ENCODE measurements around the gene BPHL.
"Not testable (repeated sequence)": the region's sequence is repeated elsewhere in the genome, so short reads cannot be mapped to it uniquely, and the experiment has no call there.

Gene BPHL

DNA sequence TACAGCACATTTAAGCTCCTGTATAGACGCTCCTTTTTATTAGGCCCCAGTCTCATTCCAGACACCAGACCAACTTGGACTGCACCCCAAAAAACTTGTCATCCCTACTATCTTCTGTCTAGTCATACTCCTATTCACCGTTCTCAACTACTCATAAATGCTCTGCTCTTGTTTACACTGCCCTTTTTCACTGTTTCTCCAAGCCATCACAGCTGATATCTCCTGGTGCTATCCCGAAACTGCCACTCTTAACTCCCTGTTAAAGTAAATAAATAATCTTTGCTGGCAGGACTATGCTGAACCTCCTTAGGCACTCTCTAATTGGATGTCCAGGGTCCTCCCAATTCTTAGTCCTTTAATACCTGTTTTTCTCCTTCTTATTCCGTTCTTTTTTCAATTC lies 54.3 kb downstream of the BPHL start:
- H3K4me1 ChIP-seq (ENCODE audit: control insufficient read depth in 5 of 5, insufficient read depth in 5 of 5, low read length in 5 of 5); H3K27me3 ChIP-seq (ENCODE audit: control insufficient read depth in 5 of 5, insufficient read depth in 4 of 5, low read length in 5 of 5); H3K36me3 ChIP-seq (ENCODE audit: control insufficient read depth in 5 of 5, insufficient read depth in 5 of 5, low read length in 5 of 5); H3K4me3 ChIP-seq (ENCODE audit: low read depth in 1 of 5, low read length in 5 of 5); H3K9me3 ChIP-seq (ENCODE audit: control insufficient read depth in 5 of 5, low read length in 5 of 5); H3K27ac ChIP-seq (ENCODE audit: low read depth, low read length); H3K9ac ChIP-seq (ENCODE audit: low read length in 5 of 5): not testable (repeated sequence)

DNA sequence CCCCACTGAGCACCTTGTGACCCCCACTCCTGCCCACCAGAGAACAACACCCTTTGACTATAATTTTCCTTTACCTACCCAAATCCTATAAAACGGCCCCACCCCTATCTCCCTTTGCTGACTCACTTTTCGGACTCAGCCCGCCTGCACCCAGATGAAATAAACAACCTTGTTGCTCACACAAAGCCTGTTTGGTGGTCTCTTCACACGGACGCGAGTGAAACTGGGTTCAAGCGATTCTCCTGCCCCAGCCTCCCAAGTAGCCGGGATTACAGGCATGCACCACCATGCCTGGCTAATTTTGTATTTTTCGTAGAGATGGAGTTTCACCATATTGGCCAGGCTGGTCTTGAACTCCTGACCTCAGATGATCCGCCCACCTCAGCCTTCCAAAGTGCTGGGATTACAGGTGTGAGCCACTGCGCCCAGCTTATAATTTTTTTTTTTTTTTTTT lies 55.2 kb downstream of the BPHL start:
- H3K4me3 ChIP-seq (ENCODE audit: low read depth in 1 of 5, low read length in 5 of 5); H3K27ac ChIP-seq (ENCODE audit: low read depth, low read length); H3K9ac ChIP-seq (ENCODE audit: low read length in 5 of 5); H3K4me1 ChIP-seq (ENCODE audit: control insufficient read depth in 5 of 5, insufficient read depth in 5 of 5, low read length in 5 of 5); H3K9me3 ChIP-seq (ENCODE audit: control insufficient read depth in 5 of 5, low read length in 5 of 5); H3K27me3 ChIP-seq (ENCODE audit: control insufficient read depth in 5 of 5, insufficient read depth in 4 of 5, low read length in 5 of 5); H3K36me3 ChIP-seq (ENCODE audit: control insufficient read depth in 5 of 5, insufficient read depth in 5 of 5, low read length in 5 of 5): not testable (repeated sequence)

- Histone ChIP-seq H3K27me3 (ENCODE audit: control insufficient read depth in 5 of 5, insufficient read depth in 4 of 5, low read length in 5 of 5) (peaks cover 0 to 4% (median 0%) of the 10 kb centered on the region in 5 donors), H3K4me1 (ENCODE audit: control insufficient read depth in 5 of 5, insufficient read depth in 5 of 5, low read length in 5 of 5) (no peaks in the 10 kb centered on the region), H3K27ac (ENCODE audit: low read depth, low read length) (no peak overlapping the region), H3K9ac (ENCODE audit: low read length in 5 of 5) (no peak overlapping the region), H3K36me3 (ENCODE audit: control insufficient read depth in 5 of 5, insufficient read depth in 5 of 5, low read length in 5 of 5) (no peaks in the 10 kb centered on the region), H3K4me3 (ENCODE audit: low read depth in 1 of 5, low read length in 5 of 5) (no peak overlapping the region), H3K9me3 (ENCODE audit: control insufficient read depth in 5 of 5, low read length in 5 of 5) (no peaks in the 10 kb centered on the region)
Observed at GRCh38 chr6:3175715-3176402, 57.3 kb downstream of the BPHL start.

GRCh38 chr6:3176562-3177355 lies 58.2 kb downstream of the BPHL start:
- Histone ChIP-seq H3K4me1 (ENCODE audit: control insufficient read depth in 5 of 5, insufficient read depth in 5 of 5, low read length in 5 of 5) (no peaks in the 10 kb centered on the region), H3K27me3 (ENCODE audit: control insufficient read depth in 5 of 5, insufficient read depth in 4 of 5, low read length in 5 of 5) (peaks cover 0 to 4% (median 0%) of the 10 kb centered on the region in 5 donors), H3K9ac (ENCODE audit: low read length in 5 of 5) (no peak overlapping the region), H3K36me3 (ENCODE audit: control insufficient read depth in 5 of 5, insufficient read depth in 5 of 5, low read length in 5 of 5) (no peaks in the 10 kb centered on the region), H3K4me3 (ENCODE audit: low read depth in 1 of 5, low read length in 5 of 5) (no peak overlapping the region), H3K9me3 (ENCODE audit: control insufficient read depth in 5 of 5, low read length in 5 of 5) (no peaks in the 10 kb centered on the region), H3K27ac (ENCODE audit: low read depth, low read length) (no peak overlapping the region)

DNA sequence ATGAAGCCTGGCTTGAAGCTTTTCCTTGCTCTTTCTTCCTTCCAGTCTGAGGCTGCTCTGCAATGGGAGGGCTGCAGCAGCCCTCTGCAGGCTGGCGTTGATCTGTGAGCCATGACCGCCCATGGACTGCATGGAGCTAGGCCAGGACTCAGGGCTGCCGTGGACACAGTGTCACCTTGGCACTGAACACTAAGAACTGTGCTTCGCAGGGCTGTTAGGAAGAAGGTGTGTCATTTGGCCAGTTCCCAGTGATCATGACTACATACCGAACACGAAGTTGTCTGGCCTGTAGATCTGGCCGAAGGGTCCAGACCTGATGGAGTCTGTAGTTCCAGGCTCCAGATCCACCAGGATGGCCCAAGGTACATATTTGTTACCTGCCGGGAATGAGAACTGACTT lies 60.2 kb downstream of the BPHL start:
- H3K4me3 ChIP-seq (ENCODE audit: low read depth in 1 of 5, low read length in 5 of 5); H3K9me3 ChIP-seq (ENCODE audit: control insufficient read depth in 5 of 5, low read length in 5 of 5); H3K4me1 ChIP-seq (ENCODE audit: control insufficient read depth in 5 of 5, insufficient read depth in 5 of 5, low read length in 5 of 5); H3K27ac ChIP-seq (ENCODE audit: low read depth, low read length); H3K27me3 ChIP-seq (ENCODE audit: control insufficient read depth in 5 of 5, insufficient read depth in 4 of 5, low read length in 5 of 5); H3K36me3 ChIP-seq (ENCODE audit: control insufficient read depth in 5 of 5, insufficient read depth in 5 of 5, low read length in 5 of 5); H3K9ac ChIP-seq (ENCODE audit: low read length in 5 of 5): not testable (repeated sequence)

DNA sequence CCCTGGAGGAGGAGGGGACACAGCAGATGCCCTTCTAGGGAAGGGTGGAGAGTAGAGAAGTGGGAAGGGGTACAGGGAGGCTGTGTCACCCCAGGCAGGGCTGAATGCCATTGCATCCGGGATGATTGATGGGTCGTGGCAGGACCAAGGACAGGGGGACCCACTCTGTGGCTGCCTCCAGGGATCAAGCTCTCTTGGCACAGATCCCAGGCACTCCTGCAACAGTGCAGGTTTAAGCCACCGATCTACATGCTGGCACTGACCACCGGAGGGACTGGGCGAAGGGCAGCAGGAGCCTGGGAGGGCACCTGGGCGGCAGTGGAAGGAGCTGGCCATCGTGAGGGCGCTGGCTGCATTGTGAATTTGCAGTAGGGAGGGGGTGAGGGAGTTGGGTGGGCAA lies 61.4 kb downstream of the BPHL start:
- H3K27ac ChIP-seq (ENCODE audit: low read depth, low read length); H3K9ac ChIP-seq (ENCODE audit: low read length in 5 of 5); H3K27me3 ChIP-seq (ENCODE audit: control insufficient read depth in 5 of 5, insufficient read depth in 4 of 5, low read length in 5 of 5); H3K4me1 ChIP-seq (ENCODE audit: control insufficient read depth in 5 of 5, insufficient read depth in 5 of 5, low read length in 5 of 5); H3K9me3 ChIP-seq (ENCODE audit: control insufficient read depth in 5 of 5, low read length in 5 of 5); H3K36me3 ChIP-seq (ENCODE audit: control insufficient read depth in 5 of 5, insufficient read depth in 5 of 5, low read length in 5 of 5): not testable (repeated sequence)
- peak overlapping the region in 1 of 5 donors; percentile 32 for H3K4me3 ChIP-seq (ENCODE audit: low read depth in 1 of 5, low read length in 5 of 5)

DNA sequence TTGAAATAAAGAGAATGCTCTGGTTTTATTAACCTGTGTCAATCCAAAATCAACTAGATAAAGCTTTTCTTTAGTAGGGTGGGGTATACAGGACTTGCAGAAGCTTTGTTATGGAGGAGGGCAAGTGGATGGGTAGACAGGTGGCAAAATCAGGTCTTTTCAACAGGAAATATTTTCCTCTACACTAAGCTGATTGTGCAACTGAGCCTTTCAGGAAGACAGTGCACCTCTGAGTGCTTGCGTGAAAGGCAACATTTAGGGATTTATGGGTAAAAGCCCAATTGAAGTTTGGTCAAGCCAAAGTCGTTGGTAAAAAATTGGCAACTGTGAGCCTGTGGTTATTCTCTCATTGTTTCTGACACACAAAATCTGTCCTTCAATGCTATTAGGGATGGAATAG lies 62.6 kb downstream of the BPHL start:
- Histone ChIP-seq H3K27me3 (ENCODE audit: control insufficient read depth in 5 of 5, insufficient read depth in 4 of 5, low read length in 5 of 5) (peaks cover 0 to 4% (median 0%) of the 10 kb centered on the region in 5 donors), H3K27ac (ENCODE audit: low read depth, low read length) (no peak overlapping the region), H3K4me1 (ENCODE audit: control insufficient read depth in 5 of 5, insufficient read depth in 5 of 5, low read length in 5 of 5) (peaks cover 0 to 6% (median 0%) of the 10 kb centered on the region in 5 donors), H3K9me3 (ENCODE audit: control insufficient read depth in 5 of 5, low read length in 5 of 5) (no peaks in the 10 kb centered on the region), H3K36me3 (ENCODE audit: control insufficient read depth in 5 of 5, insufficient read depth in 5 of 5, low read length in 5 of 5) (no peaks in the 10 kb centered on the region), H3K4me3 (ENCODE audit: low read depth in 1 of 5, low read length in 5 of 5) (no peak overlapping the region), H3K9ac (ENCODE audit: low read length in 5 of 5) (no peak overlapping the region)

- no peak overlapping the region for H3K27ac ChIP-seq (ENCODE audit: low read depth, low read length)
- H3K9ac ChIP-seq (ENCODE audit: low read length in 5 of 5): no peak overlapping the region
- H3K4me3 ChIP-seq (ENCODE audit: low read depth in 1 of 5, low read length in 5 of 5): no peak overlapping the region
- H3K36me3 ChIP-seq (ENCODE audit: control insufficient read depth in 5 of 5, insufficient read depth in 5 of 5, low read length in 5 of 5): no peaks in the 10 kb centered on the region
- H3K9me3 ChIP-seq (ENCODE audit: control insufficient read depth in 5 of 5, low read length in 5 of 5): no peaks in the 10 kb centered on the region
- H3K27me3 ChIP-seq (ENCODE audit: control insufficient read depth in 5 of 5, insufficient read depth in 4 of 5, low read length in 5 of 5): peaks cover 0 to 4% (median 0%) of the 10 kb centered on the region in 5 donors
- H3K4me1 ChIP-seq (ENCODE audit: control insufficient read depth in 5 of 5, insufficient read depth in 5 of 5, low read length in 5 of 5): peaks cover 0 to 6% (median 0%) of the 10 kb centered on the region in 5 donors
Observed at GRCh38 chr6:3183066-3183465, 64.6 kb downstream of the BPHL start.

DNA sequence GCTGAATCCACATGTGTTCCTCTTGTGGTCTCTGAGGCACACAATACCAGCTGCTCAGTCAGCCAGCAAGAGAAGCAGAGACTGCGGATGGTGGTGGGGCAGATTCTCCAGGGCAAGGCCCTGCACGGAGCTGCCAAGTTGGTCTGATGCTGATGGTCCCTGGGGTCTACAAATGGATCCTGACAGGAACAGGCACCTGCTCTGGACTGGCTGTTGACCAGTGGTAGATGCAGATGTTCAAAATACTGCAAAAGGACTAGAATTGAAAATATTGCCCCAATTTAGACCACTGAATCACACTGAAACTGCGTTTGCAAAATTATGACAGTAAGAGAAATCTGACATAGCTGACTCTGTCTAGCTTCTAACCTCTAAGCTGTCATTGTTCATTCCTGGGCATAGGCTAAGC lies 68.5 kb downstream of the BPHL start:
- Histone ChIP-seq H3K9me3 (ENCODE audit: control insufficient read depth in 5 of 5, low read length in 5 of 5) (no peaks in the 10 kb centered on the region), H3K9ac (ENCODE audit: low read length in 5 of 5) (no peak overlapping the region), H3K27me3 (ENCODE audit: control insufficient read depth in 5 of 5, insufficient read depth in 4 of 5, low read length in 5 of 5) (no peaks in the 10 kb centered on the region), H3K4me3 (ENCODE audit: low read depth in 1 of 5, low read length in 5 of 5) (no peak overlapping the region), H3K4me1 (ENCODE audit: control insufficient read depth in 5 of 5, insufficient read depth in 5 of 5, low read length in 5 of 5) (peaks cover 0 to 6% (median 0%) of the 10 kb centered on the region in 5 donors), H3K27ac (ENCODE audit: low read depth, low read length) (no peak overlapping the region), H3K36me3 (ENCODE audit: control insufficient read depth in 5 of 5, insufficient read depth in 5 of 5, low read length in 5 of 5) (no peaks in the 10 kb centered on the region)

DNA sequence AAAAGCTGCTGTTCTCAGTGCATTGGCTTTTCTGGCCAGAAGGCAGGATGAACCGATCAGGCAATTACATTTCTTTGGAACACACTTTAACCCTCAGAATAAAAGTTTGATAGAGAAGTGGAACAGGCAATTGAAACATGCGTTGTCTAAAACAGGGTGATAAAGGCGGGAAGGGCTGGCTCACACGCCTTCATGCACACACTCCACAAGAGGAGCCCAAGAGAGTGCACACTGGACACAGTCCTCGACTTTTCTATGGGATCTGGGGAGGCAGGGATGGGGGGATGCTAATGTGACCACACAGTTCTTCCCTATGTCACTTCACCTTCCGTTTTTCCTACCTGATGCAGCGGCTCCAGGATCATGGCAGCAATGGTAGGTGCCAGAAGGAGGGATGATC lies 69.8 kb downstream of the BPHL start:
- Histone ChIP-seq H3K27ac (ENCODE audit: low read depth, low read length) (no peak overlapping the region), H3K4me1 (ENCODE audit: control insufficient read depth in 5 of 5, insufficient read depth in 5 of 5, low read length in 5 of 5) (peaks cover 0 to 2% (median 0%) of the 10 kb centered on the region in 5 donors), H3K27me3 (ENCODE audit: control insufficient read depth in 5 of 5, insufficient read depth in 4 of 5, low read length in 5 of 5) (no peaks in the 10 kb centered on the region), H3K4me3 (ENCODE audit: low read depth in 1 of 5, low read length in 5 of 5) (no peak overlapping the region), H3K9me3 (ENCODE audit: control insufficient read depth in 5 of 5, low read length in 5 of 5) (no peaks in the 10 kb centered on the region), H3K9ac (ENCODE audit: low read length in 5 of 5) (no peak overlapping the region), H3K36me3 (ENCODE audit: control insufficient read depth in 5 of 5, insufficient read depth in 5 of 5, low read length in 5 of 5) (no peaks in the 10 kb centered on the region)
